NCI-H2081 (cell line): Measurements from ENCODE around the gene DIAPH2.
"Not testable (repeated sequence)": the region's sequence is repeated elsewhere in the genome, so short reads cannot be mapped to it uniquely, and the experiment has no call there.

Experiments used
- DNase-seq, 2 experiments: peaks; one replicate each; lab custom pipeline; 2025; lab: John Stamatoyannopoulos, UW

The DIAPH2 gene

DNA sequence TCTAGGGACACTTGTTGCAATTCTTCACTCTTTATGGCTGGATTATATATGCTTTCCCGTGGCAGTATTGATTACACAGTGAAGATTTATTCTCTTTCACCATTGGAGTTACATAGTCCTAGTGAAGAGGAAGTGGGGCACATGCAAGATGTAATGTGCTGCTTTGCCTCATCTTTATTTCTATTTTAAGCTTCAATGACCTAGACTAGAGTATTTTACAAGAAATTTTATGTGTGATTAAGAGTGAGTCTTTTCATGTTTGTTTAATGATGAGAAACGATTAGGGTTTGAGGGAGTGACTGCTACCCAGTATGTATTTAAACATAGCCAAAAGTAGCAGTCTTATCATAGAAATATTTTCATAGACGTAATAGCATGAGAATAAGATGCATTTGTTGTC lies 30.8 kb downstream of the DIAPH2 start:
- no peak for DNase-seq

- DNase-seq: no peak
Measured at GRCh38 chrX:96719161-96719875, 34.7 kb downstream of the DIAPH2 start.

GRCh38 chrX:96721354-96721753 lies 36.7 kb downstream of the DIAPH2 start:
- DNase-seq: no peak

DNA sequence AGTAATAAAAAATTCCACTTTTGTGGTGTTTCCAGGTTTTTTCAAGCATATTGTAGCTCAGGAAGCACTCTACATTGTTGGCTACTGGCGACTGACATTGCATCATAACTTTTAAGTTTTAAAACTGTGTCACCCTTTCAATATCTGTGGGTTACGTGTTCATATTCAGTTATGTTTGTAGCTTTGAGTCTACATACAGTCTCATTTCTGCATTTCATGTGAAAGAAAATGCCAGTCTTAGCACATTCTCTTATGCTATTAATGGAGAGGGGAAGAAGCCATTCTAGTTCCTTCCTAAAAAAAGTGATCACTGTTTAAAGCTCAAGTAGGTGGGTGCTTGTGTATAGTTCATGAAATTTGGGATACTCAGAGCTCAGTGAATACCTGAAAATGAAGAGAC lies 38.1 kb downstream of the DIAPH2 start:
- DNase-seq: no peak

DNA sequence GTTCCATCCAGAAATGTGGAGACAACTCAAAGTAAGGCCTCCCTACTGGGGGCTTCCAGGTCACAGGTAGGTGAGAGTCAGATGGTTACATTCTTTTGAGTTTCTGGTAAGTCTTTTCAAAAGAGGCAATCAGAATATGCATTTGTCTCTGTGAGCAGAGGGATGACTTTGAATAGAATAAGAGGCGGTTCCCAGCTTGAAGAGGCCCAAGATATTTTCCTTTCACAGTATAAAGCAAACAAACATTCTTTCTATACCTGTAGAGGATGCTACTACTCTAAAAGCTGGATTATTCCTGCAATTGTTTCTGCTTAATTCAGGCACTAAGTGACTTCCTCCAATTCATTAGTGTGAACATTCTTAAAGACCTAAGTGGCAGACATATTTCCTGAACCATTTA lies 44.4 kb downstream of the DIAPH2 start:
- no peak for DNase-seq

DNA sequence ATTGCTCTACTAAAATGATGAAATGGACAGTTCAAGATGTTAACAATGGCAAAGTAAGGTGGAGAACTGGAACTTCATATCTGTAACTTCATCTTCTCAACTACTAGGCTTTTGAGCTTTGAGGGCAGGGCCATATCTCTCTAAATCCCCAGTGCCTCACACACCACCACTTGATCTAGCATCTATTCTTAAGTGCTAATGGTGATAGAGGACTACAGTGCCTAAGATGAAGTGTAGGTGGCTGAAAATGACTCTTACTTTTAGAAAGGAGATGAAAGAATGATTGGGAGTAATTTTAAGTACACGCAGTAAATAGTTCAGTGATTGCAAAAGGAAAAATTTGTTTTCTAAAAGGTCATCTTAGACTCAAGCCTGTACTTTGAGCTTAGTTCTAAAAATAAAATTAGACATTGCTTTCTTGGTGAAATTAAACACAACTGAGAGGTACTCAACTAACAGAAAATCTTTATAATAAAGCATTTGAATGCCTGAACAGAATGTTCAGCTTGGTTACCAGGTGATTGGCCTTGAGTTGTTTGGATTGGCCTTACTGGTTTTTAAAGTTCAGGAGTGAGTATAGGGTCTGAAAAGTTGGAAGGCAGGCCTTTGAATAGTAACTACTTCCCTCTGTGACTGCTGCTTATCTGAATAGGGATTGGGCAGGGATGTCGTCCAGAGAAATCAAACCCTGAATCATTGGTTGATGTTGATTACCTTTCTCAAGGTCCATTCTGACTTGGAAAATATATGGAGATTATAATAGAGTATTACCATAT lies 45.4 kb downstream of the DIAPH2 start:
- no peak for DNase-seq

DNA sequence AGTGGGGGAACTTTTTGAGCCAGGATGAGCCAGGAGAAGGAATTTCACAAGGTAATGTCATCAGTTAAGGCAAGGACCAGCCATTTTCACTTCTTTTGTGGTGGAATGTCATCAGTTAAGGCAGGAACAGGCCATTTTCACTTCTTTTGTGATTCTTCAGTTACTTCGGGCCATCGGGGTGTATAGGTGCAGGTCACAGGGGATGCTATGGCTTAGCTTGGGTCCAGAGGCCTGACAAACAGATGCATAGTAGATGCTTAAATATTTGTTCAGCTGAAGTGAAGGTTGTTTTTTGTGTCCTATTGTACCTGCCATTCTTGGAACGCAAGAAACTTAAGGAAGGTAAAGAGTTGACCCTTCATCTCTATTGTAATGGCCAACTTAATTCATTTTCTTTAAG lies 46.4 kb downstream of the DIAPH2 start:
- not testable (repeated sequence) for DNase-seq

DNA sequence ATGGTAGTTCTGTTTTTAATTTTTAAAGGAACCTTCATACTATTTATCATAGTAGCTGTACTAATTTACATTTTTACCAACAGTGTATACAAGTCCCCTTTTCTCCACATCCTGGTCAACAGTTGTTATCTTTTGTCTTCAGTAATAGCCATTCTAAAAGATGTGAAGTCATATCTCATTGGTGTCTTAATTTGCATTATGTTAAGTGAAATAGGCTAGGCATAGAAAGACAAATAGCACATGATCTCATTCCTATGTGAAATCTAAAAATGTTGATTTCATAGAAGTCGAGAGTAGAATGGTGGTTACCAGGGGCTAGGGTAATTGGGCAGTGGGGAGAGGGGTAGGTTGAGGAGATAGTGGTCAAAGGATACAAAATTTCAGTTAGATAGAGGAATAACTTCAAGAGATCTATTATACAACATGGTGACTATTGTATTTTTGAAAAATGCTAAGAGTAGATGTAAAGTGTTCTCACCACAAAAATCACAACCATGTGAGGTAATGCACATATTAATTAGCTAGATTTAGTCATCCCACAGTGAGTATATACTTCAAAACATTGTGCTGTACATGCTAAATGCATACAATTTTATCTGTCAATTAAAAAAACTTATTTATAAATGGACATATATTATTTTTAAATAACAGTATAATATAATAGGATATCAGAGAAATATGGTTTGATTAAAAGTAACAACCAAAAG lies 58.9 kb downstream of the DIAPH2 start:
- DNase-seq: no peak

DNA sequence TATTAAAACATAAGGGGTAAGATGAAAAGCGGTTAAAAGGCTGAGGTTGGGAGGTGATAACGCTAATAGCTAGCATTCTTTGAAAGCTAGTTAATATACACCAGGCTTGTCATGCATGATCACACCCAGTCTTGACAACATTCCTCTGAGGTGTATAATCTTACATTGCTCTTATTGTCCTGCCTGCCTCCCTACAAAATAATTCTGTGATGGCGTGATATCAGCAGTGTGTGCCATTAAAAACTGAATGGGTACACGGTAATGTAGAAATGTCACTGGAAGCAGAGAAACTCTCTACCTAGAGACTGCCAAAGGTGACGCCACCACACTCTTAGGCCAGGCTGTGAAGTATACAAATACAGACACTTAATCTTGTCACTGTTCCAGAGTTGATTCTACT lies 68.1 kb downstream of the DIAPH2 start:
- DNase-seq: no peak

DNA sequence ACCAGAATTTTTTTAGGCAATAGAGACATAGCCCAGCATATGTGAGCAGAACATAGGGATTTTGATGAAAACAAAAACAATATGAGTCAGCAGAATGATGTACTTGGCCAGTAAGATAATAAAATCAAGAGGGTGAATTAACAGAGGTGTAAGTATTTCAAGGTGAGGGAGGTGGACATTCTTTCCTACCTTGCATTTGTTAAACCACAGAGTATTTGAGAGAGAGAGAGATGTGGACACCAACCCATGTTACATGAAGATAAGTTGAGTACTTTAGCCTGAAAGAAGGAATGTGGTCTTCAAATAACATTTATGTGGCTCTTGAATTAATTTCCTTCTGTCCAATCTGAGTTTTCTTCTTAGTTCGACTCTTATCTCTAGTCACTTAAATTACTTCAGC lies 68.6 kb downstream of the DIAPH2 start:
- no peak for DNase-seq

GRCh38 chrX:96756491-96756890 lies 71.8 kb downstream of the DIAPH2 start:
- no peak for DNase-seq

- DNase-seq: no peak
Measured at GRCh38 chrX:96761566-96761965, 76.9 kb downstream of the DIAPH2 start.

- no peak for DNase-seq
Measured at GRCh38 chrX:96763608-96764007, 79.0 kb downstream of the DIAPH2 start.

DNA sequence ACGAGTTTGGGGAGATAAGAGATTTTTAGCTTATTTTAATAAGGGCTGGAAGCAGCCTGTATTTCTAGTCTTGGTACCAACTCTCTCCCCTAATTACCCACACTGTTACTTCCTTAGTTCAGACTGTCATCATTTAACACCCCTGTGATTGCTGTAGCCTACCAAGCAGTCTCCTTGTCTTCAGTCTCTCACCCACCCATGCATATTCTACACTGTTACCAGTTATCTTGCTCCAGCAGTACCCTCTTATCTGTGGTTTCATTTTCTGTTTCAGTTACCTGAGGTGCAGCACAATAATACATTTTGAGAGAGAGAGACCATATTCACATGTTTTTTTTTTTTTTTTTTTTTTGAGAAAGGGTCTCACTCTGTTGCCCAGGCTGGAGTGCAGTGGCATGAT lies 80.2 kb downstream of the DIAPH2 start:
- DNase-seq: no peak

- DNase-seq: peak; percentile 22 to 26
Measured at GRCh38 chrX:96770315-96770714, 85.7 kb downstream of the DIAPH2 start.

DNA sequence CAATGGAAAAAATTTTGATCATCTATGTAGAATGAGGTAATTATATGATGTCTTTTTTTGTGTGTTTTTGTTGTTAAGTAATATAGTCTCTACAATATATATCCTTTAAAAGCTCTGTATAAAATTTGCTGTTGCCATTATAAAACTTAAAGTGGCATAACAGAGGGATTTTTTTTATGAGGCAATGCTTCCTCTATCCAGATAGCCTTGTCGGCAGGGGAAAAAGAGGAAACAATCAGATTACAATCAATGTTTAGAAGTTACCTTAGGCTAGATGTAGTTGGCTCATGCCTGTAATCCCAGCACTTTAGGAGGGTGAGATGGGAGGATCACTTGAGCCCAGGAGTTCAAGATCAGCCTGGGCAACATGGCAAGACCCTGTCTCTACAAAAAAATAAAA lies 86.8 kb downstream of the DIAPH2 start:
- no peak for DNase-seq

GRCh38 chrX:96774116-96774515 lies 89.5 kb downstream of the DIAPH2 start:
- no peak for DNase-seq

DNA sequence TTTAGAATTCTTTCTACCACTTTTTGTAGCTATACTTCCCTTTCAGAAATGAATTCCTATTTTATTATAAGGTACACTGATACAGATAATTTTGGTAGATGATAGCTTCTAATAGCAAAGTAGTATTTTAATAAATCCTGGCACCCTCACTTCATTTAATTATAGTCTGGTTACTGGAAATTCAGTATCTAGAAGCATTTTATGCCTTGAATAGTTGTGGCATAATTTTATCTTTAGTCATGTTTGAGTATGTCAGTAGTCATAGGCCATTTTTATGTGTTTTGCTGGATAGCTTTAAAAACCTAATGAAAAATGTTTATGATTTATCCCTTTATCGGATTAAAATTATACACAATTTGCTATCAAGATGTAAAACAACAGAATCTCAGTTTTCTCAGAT lies 92.3 kb downstream of the DIAPH2 start:
- DNase-seq: no peak

DNA sequence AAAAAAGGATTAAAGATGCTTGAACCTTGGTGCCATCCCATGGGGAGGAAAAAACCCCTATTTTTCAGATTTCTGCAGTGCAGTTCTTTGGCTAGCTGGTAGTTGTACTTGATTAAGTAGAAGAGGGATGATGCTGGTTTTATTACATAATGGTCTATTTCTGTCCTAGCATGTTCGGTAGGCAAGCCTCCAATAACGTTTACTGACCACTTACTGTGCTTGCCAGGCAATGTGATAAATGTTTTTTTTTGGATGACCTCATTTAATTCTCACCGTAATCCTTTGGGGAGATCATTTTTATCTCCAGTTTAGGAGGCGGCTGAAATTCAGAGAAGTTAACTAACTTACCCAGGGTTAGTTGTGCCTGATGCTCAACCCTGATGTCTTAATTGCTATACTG lies 106.9 kb downstream of the DIAPH2 start:
- DNase-seq: no peak

DNA sequence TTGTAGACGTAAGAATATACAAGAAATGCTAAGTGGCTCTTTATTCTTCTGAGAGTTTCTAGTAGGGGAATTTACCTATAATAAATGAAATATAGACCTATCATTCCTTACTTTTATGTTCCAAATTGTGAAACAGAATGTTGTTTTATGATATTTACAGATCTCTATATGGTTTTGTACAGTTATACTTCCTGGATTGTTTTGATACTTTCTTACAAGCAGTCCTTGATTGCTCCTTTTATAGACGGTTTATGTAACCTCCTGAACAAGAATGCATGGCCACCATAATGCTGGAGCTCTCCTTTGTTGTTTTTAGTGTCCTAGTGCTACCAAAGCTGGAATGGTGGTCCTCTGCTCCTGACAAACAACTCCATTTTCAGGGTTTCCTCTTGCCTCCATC lies 107.4 kb downstream of the DIAPH2 start:
- DNase-seq: no peak

DNA sequence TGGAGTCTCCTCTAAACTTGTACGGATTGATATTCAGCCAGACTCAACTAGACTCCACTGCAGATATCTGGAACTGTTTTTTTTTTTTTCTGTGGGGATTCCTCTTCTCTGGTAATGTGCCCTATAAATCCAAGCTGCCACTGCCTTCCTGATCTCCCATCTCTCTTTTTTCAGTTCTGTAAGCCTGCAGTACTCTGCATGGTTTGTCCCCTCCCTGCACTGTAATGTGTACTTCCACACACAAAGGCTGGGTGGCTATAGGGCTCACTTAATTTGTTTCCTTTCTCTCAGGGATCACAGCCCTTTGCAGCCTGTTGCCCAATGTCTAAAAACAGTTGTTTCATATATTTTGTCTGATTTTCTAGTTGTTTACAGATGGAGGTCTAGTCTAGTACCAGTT lies 114.3 kb downstream of the DIAPH2 start:
- no peak for DNase-seq

DNA sequence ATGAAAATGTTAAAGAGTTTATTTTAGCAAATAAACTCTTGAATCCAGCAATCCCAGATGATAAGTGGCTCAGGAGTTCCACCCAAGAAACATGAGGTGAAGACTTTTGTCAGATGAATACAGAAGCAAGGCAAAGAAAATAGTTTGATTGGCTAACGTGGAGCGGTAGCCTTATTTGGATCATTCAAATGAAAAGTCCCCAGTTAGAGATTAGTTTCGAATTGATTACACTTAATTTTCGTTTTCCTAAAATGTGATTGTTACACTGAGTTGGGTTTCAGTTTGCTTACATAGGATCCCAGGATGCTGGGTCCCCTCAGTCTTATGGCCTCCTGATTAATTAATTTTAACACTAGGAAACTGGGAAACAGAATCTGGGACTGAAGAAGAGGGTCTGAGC lies 122.7 kb downstream of the DIAPH2 start:
- no peak for DNase-seq

DNA sequence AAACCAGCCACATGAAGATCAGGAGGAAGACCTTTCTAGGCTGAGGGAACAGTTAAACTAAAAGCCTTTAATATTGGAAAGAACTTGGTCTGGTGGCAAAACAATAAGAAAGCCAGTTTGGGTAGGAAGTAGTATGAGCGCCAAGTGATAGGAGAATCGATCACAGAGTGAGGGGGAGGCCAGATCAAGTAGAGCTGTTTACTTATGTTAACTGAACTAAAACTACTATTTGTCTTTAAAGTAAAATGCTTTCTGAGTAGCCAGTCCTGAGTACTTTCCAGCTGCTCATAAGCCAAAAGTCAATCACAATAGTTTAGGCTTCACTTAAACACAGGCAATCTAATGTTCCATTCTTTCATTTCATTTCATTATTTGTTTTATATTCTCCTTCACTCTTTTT lies 136.3 kb downstream of the DIAPH2 start:
- DNase-seq: no peak
